Sigmoid colon (tissue), 7 donors: Measurements from ENCODE around the gene XYLT1. TPM values are rescaled to one million over a fixed set of nuclear protein-coding genes. Genes with fewer than 3 reads are reported as not detected.

Experiments used
- DNase-seq: peaks from one replicate; pipeline ENCODE4 v3.0.0-alpha.2; 2019
- H3K27ac ChIP-seq, 4 donors: fragments of 200-600 bp; sonication (generic); one replicate each; pipeline ENCODE4 v1.5.1; 2016 to 2019; ENCODE audit warnings: mild to moderate bottlenecking in 1 of 4
- H3K27me3 ChIP-seq, 3 donors: fragments of 200-600 bp; sonication (generic); one replicate each; pipeline ENCODE4 v1.5.1; 2019; ENCODE audit warnings: mild to moderate bottlenecking in 1 of 3
- H3K36me3 ChIP-seq, 4 donors: fragments of 200-600 bp; sonication (generic); one replicate each; pipeline ENCODE4 v1.5.1; 2016 to 2019
- H3K4me1 ChIP-seq, 4 donors: fragments of 200-600 bp; sonication (generic); one replicate each; pipeline ENCODE4 v1.5.1; 2017 to 2019
- H3K4me3 ChIP-seq, 4 donors: fragments of 200-600 bp; sonication (generic); one replicate each; pipeline ENCODE4 v1.5.1; 2017 to 2019; ENCODE audit warnings: mild to moderate bottlenecking in 2 of 4, moderate library complexity in 1 of 4
- H3K9me3 ChIP-seq, 4 donors: fragments of 200-600 bp in 3 of 4; sonication (generic) in 3 of 4; one replicate each; pipeline versions ENCODE4 v1.5.1 to v1.6.1; 2013 to 2019
- CTCF ChIP-seq, 4 experiments: fragments of 450-650 bp in 3 of 4; fragments of 200-600 bp in 1 of 4; IDR thresholded peaks; one replicate each; pipeline ENCODE4 v1.5.1; 2016 to 2019; ENCODE audit warnings: antibody characterized with exemption in 4 of 4, mild to moderate bottlenecking in 3 of 4, moderate library complexity in 2 of 4
- EP300 ChIP-seq, 4 donors: sonication (generic); formaldehyde crosslinking; IDR thresholded peaks; one replicate each; pipeline ENCODE4 v1.6.1; 2017; ENCODE audit warnings: antibody characterized with exemption in 4 of 4
- POLR2A ChIP-seq, 2 donors: fragments of 450-650 bp; IDR thresholded peaks; one replicate each; pipeline ENCODE4 v1.6.1; 2016; ENCODE audit warnings: antibody characterized with exemption in 2 of 2, mild to moderate bottlenecking in 2 of 2, moderate library complexity in 2 of 2
- POLR2AphosphoS5 ChIP-seq, 4 donors: sonication (generic); formaldehyde crosslinking; IDR thresholded peaks; one replicate each; pipeline ENCODE4 v1.6.1; 2017; ENCODE audit warnings: antibody characterized with exemption in 4 of 4
- WGBS, 2 donors: extraction: QIAGEN DNeasy Blood & Tissue Kit; methylation state at CpG; one replicate each; pipeline ENCODE4 v1.1.7; 2013; 5-methylcytosine and 5-hydroxymethylcytosine counted together
- intact Hi-C: fragments of 100-400 bp; cut with DNase I; formaldehyde crosslinking; loops from one replicate; pipeline ENCODE4 v1.15.1; 2023
- polyA plus RNA-seq, 3 donors: library from polyadenylated mRNA; stranded (reverse); fragments of 200-250 nt; gene quantifications; one replicate each; pipeline ENCODE4 v1.2.3, GENCODE V29; 2013
- total RNA-seq, 4 donors: library from RNA; depleted of rRNA; stranded (reverse); fragments of >200 nt; gene quantifications; one replicate each; pipeline ENCODE4 v1.1.0, GENCODE V29; 2016
- donor health status: healthy with polysubstance abuse.
- donor health status: Bipolar disorder and iron deficiency.
- donor health status: healthy.

Gene XYLT1
- total and polyA plus RNA-seq, 7 donors = 0.60 to 33.2 (median 23.0) TPM

GRCh38 chr16:17414916-17415315 lies 55.8 kb downstream of the XYLT1 start:
- WGBS, 2 donors = 90 to 93% methylated on average over 8 of the region's 8 CpGs
- no peaks in the 10 kb centered on the region for H3K9me3 ChIP-seq
- intact Hi-C loops = no loop called here
- H3K4me3 ChIP-seq = no peak overlapping the region
- DNase-seq = no peak
- H3K36me3 ChIP-seq = no peaks in the 10 kb centered on the region
- peaks cover 0 to 52% (median 33%) of the 10 kb centered on the region in 4 donors for H3K4me1 ChIP-seq
- H3K27me3 ChIP-seq = no peaks in the 10 kb centered on the region
- no peak for TF ChIP-seq POLR2A (IDR thresholded peaks at IDR 0.05)
- no peak for TF ChIP-seq CTCF (IDR thresholded peaks at IDR 0.05)
- TF ChIP-seq POLR2AphosphoS5 (IDR thresholded peaks at IDR 0.05) = no peak
- TF ChIP-seq EP300 (IDR thresholded peaks at IDR 0.05) = no peak
- H3K27ac ChIP-seq = peak overlapping the region in 2 of 4 donors; percentile 69 to 74

- WGBS, 2 donors = 59 to 86% methylated on average over 8 of the region's 8 CpGs
- no peaks in the 10 kb centered on the region for H3K27me3 ChIP-seq
- no peak overlapping the region for H3K4me3 ChIP-seq
- DNase-seq = no peak
- H3K9me3 ChIP-seq = no peaks in the 10 kb centered on the region
- peaks cover 0 to 52% (median 33%) of the 10 kb centered on the region in 4 donors for H3K4me1 ChIP-seq
- intact Hi-C loops = no loop called here
- H3K36me3 ChIP-seq = no peaks in the 10 kb centered on the region
- peak overlapping the region in 2 of 4 donors; percentile 69 to 74 for H3K27ac ChIP-seq
- TF ChIP-seq POLR2A (IDR thresholded peaks at IDR 0.05) (no peak), CTCF (IDR thresholded peaks at IDR 0.05) (no peak), EP300 (IDR thresholded peaks at IDR 0.05) (no peak), POLR2AphosphoS5 (IDR thresholded peaks at IDR 0.05) (no peak)
These were observed 56.3 kb downstream of the XYLT1 start for GRCh38 chr16:17414421-17414820.

DNA sequence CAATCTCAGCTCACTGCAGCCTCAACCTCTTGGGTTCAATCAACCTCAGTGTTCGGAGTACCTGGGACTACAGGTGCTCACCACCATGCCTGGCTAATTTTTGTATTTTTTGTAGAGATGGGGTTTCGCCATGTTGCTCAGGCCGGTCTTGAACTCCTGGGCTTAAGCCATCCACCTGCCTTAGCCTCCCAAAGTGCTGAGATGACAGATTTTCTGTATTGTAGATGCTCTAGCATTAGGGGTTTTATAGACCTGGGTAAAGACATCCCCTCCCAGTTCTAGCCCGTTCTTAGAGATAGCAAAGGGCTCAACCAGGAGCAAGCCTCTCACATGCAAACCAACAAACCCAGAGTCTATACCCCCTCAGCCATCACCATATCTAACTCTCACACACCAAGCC lies 57.3 kb downstream of the XYLT1 start:
- intact Hi-C loops = no loop called here
- no peak overlapping the region for H3K4me3 ChIP-seq
- WGBS, 2 donors = 92 to 94% methylated on average over 4 of the region's 4 CpGs
- no peak for DNase-seq
- no peaks in the 10 kb centered on the region for H3K9me3 ChIP-seq
- peak overlapping the region in 2 of 4 donors; percentile 69 to 73 for H3K27ac ChIP-seq
- TF ChIP-seq CTCF (IDR thresholded peaks at IDR 0.05) (no peak), POLR2AphosphoS5 (IDR thresholded peaks at IDR 0.05) (no peak), POLR2A (IDR thresholded peaks at IDR 0.05) (no peak), EP300 (IDR thresholded peaks at IDR 0.05) (no peak)
- no peaks in the 10 kb centered on the region for H3K27me3 ChIP-seq
- H3K36me3 ChIP-seq = no peaks in the 10 kb centered on the region
- H3K4me1 ChIP-seq = peaks cover 0 to 55% (median 34%) of the 10 kb centered on the region in 4 donors

- intact Hi-C loops = no loop called here
- WGBS, 2 donors = 94 to 96% methylated on average over 5 of the region's 5 CpGs
- Histone ChIP-seq H3K36me3 (no peaks in the 10 kb centered on the region), H3K9me3 (no peaks in the 10 kb centered on the region), H3K4me3 (no peak overlapping the region), H3K27me3 (no peaks in the 10 kb centered on the region), H3K4me1 (peaks cover 0 to 55% (median 34%) of the 10 kb centered on the region in 4 donors), H3K27ac (peak overlapping the region; percentile 14 to 73 (median 45))
- no peak for TF ChIP-seq CTCF (IDR thresholded peaks at IDR 0.05)
- TF ChIP-seq POLR2A (IDR thresholded peaks at IDR 0.05) = no peak
- TF ChIP-seq EP300 (IDR thresholded peaks at IDR 0.05) = no peak
- TF ChIP-seq POLR2AphosphoS5 (IDR thresholded peaks at IDR 0.05) = no peak
- DNase-seq = no peak
These were observed 58.0 kb downstream of the XYLT1 start for GRCh38 chr16:17412791-17413190.

GRCh38 chr16:17412221-17412620 lies 58.5 kb downstream of the XYLT1 start:
- TF ChIP-seq POLR2AphosphoS5 (IDR thresholded peaks at IDR 0.05) (no peak), EP300 (IDR thresholded peaks at IDR 0.05) (no peak), CTCF (IDR thresholded peaks at IDR 0.05) (no peak), POLR2A (IDR thresholded peaks at IDR 0.05) (no peak)
- no peaks in the 10 kb centered on the region for H3K36me3 ChIP-seq
- 81 to 88% methylated on average over 7 of the region's 7 CpGs for WGBS, 2 donors
- no peaks in the 10 kb centered on the region for H3K9me3 ChIP-seq
- DNase-seq = no peak
- H3K4me3 ChIP-seq = no peak overlapping the region
- no peaks in the 10 kb centered on the region for H3K27me3 ChIP-seq
- intact Hi-C loops = no loop called here
- peaks cover 0 to 50% (median 28%) of the 10 kb centered on the region in 4 donors for H3K4me1 ChIP-seq
- H3K27ac ChIP-seq = peak overlapping the region; percentile 14 to 73 (median 45)
